H9 (cell line): Measurements from ENCODE around the gene CASP5. TPM values are rescaled to one million over a fixed set of nuclear protein-coding genes. Genes with fewer than 3 reads are reported as not detected.
"Not testable (repeated sequence)": the region's sequence is repeated elsewhere in the genome, so short reads cannot be mapped to it uniquely, and the experiment has no call there.

ENCODE experiments used
- DNase-seq: peaks from one replicate; pipeline ENCODE4 v3.0.0-alpha.2; 2017
- H2AFZ ChIP-seq: one replicate; pipeline ENCODE4 v1.6.1; 2013; ENCODE audit warnings: mild to moderate bottlenecking, low read length, control low read depth, moderate library complexity
- H2AK5ac ChIP-seq: 2 replicates; pipeline ENCODE4 v1.6.1; 2013; ENCODE audit warnings: low read length, control low read depth, mixed read lengths; ENCODE audit not compliant: insufficient read length
- H2BK120ac ChIP-seq: one replicate; pipeline ENCODE4 v1.6.1; 2013; ENCODE audit warnings: low read depth, mild to moderate bottlenecking, low read length, control low read depth, inconsistent platforms; ENCODE audit not compliant: poor library complexity, severe bottlenecking
- H2BK12ac ChIP-seq: 2 replicates; pipeline ENCODE4 v1.6.1; 2013; ENCODE audit warnings: low read length, control low read depth, mixed read lengths, low read depth; ENCODE audit not compliant: insufficient read length
- H2BK15ac ChIP-seq: 2 replicates; pipeline ENCODE4 v1.6.1; 2013; ENCODE audit warnings: low read depth, low read length, control low read depth
- H2BK20ac ChIP-seq: one replicate; pipeline ENCODE4 v1.6.1; 2013; ENCODE audit warnings: low read depth, mild to moderate bottlenecking, low read length, control low read depth, inconsistent platforms; ENCODE audit not compliant: poor library complexity, severe bottlenecking
- H2BK5ac ChIP-seq: 2 replicates; pipeline ENCODE4 v1.6.1; 2013; ENCODE audit warnings: low read length, control low read depth, mixed read lengths; ENCODE audit not compliant: insufficient read length
- H3K14ac ChIP-seq: 2 replicates; pipeline ENCODE4 v1.6.1; 2013; ENCODE audit warnings: low read length, control low read depth; ENCODE audit not compliant: insufficient read depth
- H3K18ac ChIP-seq: 2 replicates; pipeline ENCODE4 v1.6.1; 2013; ENCODE audit warnings: low read depth, mild to moderate bottlenecking, mixed read lengths, low read length, control low read depth; ENCODE audit not compliant: insufficient read length
- H3K23ac ChIP-seq: 2 replicates; pipeline ENCODE4 v1.6.1; 2013; ENCODE audit warnings: low read length, control low read depth, mixed read lengths, low read depth; ENCODE audit not compliant: insufficient read length
- H3K23me2 ChIP-seq: 2 replicates; pipeline ENCODE4 v1.6.1; 2013; ENCODE audit warnings: low read depth, mild to moderate bottlenecking, mixed read lengths, low read length, control low read depth; ENCODE audit not compliant: insufficient read length, poor library complexity, severe bottlenecking
- H3K27ac ChIP-seq: 2 replicates; pipeline ENCODE4 v1.5.1; 2013; ENCODE audit warnings: low read length, control low read depth, mixed read lengths, low read depth; ENCODE audit not compliant: insufficient read length
- H3K27me3 ChIP-seq: 2 replicates; pipeline ENCODE4 v1.6.1; 2013; ENCODE audit warnings: low read length, control low read depth, inconsistent platforms; ENCODE audit not compliant: insufficient read depth
- H3K4ac ChIP-seq: 2 replicates; pipeline ENCODE4 v1.6.1; 2013; ENCODE audit warnings: low read depth, mild to moderate bottlenecking, control low read depth, inconsistent platforms, low read length, moderate library complexity
- H3K4me1 ChIP-seq: 2 replicates; pipeline ENCODE4 v1.6.1; 2013; ENCODE audit warnings: low read length, control low read depth, inconsistent platforms; ENCODE audit not compliant: insufficient read depth
- H3K4me2 ChIP-seq: 2 replicates; pipeline ENCODE4 v1.6.1; 2013; ENCODE audit warnings: low read length, control low read depth, mixed read lengths; ENCODE audit not compliant: insufficient read length, insufficient read depth
- H3K56ac ChIP-seq: 2 replicates; pipeline ENCODE4 v1.6.1; 2013; ENCODE audit warnings: low read depth, mild to moderate bottlenecking, mixed read lengths, low read length, control low read depth; ENCODE audit not compliant: insufficient read length
- H3K79me1 ChIP-seq: 2 replicates; pipeline ENCODE4 v1.6.1; 2013; ENCODE audit warnings: low read depth, mild to moderate bottlenecking, moderate library complexity, low read length, control low read depth, inconsistent platforms; ENCODE audit not compliant: insufficient read depth, poor library complexity, severe bottlenecking
- H3K79me2 ChIP-seq: 2 replicates; pipeline ENCODE4 v1.6.1; 2013; ENCODE audit warnings: low read length, control low read depth, inconsistent platforms; ENCODE audit not compliant: insufficient read depth
- H3K9ac ChIP-seq: 2 replicates; pipeline ENCODE4 v1.6.1; 2013; ENCODE audit warnings: low read length, control low read depth, mixed read lengths; ENCODE audit not compliant: insufficient read length; ENCODE audit errors: extremely low read depth
- H3K9me3 ChIP-seq: one replicate; pipeline ENCODE4 v1.6.1; 2013; ENCODE audit warnings: low read depth, low read length, inconsistent platforms; ENCODE audit not compliant: control insufficient read depth
- H3T11ph ChIP-seq: one replicate; pipeline ENCODE4 v1.6.1; 2013; ENCODE audit warnings: mild to moderate bottlenecking, low read length, control low read depth, inconsistent platforms
- H4K20me1 ChIP-seq: one replicate; pipeline ENCODE4 v1.6.1; 2013; ENCODE audit not compliant: control insufficient read depth, insufficient read length, insufficient read depth
- H4K5ac ChIP-seq: 2 replicates; pipeline ENCODE4 v1.6.1; 2013; ENCODE audit warnings: low read depth, mild to moderate bottlenecking, mixed read lengths, low read length, control low read depth; ENCODE audit not compliant: insufficient read length
- H4K8ac ChIP-seq: replicated peaks from 2 replicates; pipeline ENCODE4 v1.6.1; 2013; ENCODE audit warnings: low read length, control low read depth, mixed read lengths, low read depth; ENCODE audit not compliant: insufficient read length
- H4K91ac ChIP-seq: 2 replicates; pipeline ENCODE4 v1.6.1; 2013; ENCODE audit warnings: low read depth, mild to moderate bottlenecking, moderate library complexity, mixed read lengths, low read length, control low read depth; ENCODE audit not compliant: insufficient read length
- H3K27ac Mint-ChIP-seq, 3 experiments: 2 replicates in 2 of 3; 3 replicates in 1 of 3; pipeline ENCODE4 v1.8.0; 2020 to 2021; ENCODE audit warnings: mixed read lengths in 3 of 3, mild to moderate bottlenecking in 1 of 3, moderate library complexity in 1 of 3
- H3K27me3 Mint-ChIP-seq: 2 replicates; pipeline ENCODE4 v1.8.0; 2021; ENCODE audit warnings: low read depth, mild to moderate bottlenecking, moderate library complexity, mixed read lengths
- H3K36me3 Mint-ChIP-seq, 3 experiments: 2 replicates in 2 of 3; 3 replicates in 1 of 3; pipeline ENCODE4 v1.8.0; 2020 to 2021; ENCODE audit warnings: low read depth in 3 of 3, mixed read lengths in 3 of 3; ENCODE audit not compliant: insufficient read depth in 1 of 3
- H3K4me1 Mint-ChIP-seq, 2 experiments: 2 replicates each; pipeline ENCODE4 v1.8.0; 2020; ENCODE audit warnings: mixed read lengths in 2 of 2
- H3K4me3 Mint-ChIP-seq, 2 experiments: 2 replicates in 1 of 2; 3 replicates in 1 of 2; pipeline ENCODE4 v1.8.0; 2020 to 2021; ENCODE audit warnings: mild to moderate bottlenecking in 2 of 2, mixed read lengths in 2 of 2, moderate library complexity in 1 of 2
- H3K9me3 Mint-ChIP-seq, 2 experiments: 2 replicates in 1 of 2; 3 replicates in 1 of 2; pipeline ENCODE4 v1.8.0; 2020; ENCODE audit warnings: mild to moderate bottlenecking in 2 of 2, mixed read lengths in 2 of 2, moderate library complexity in 1 of 2
- CTCF ChIP-seq: fragments of 200-600 bp; sonication (generic); conservative IDR thresholded peaks from 3 replicates; pipeline ENCODE4 v1.8.0; 2021; ENCODE audit warnings: antibody characterized with exemption, mild to moderate bottlenecking
- WGBS: extraction: QIAGEN DNeasy Blood & Tissue Kit; methylation state at CpG from one replicate; pipeline ENCODE4 v1.1.7; 2013; ENCODE audit warnings: missing lambda C conversion rate, low lambda C conversion rate, mixed read lengths; ENCODE audit not compliant: insufficient read length; ENCODE audit errors: extremely low coverage; 5-methylcytosine and 5-hydroxymethylcytosine counted together
- total RNA-seq: library from RNA; stranded (reverse); gene quantifications from 2 replicates; pipeline ENCODE4 v1.2.1, GENCODE V29; 2021

The CASP5 gene
- total RNA-seq, 1 experiment from 2014 or later = not detected

- H4K91ac ChIP-seq = no peak within 1 kb of the TSS
- H3K9ac ChIP-seq = no peak within 1 kb of the TSS
- no peaks in the 10 kb centered on the region for H3K23me2 ChIP-seq
- H2BK12ac ChIP-seq = no peak within 1 kb of the TSS
- WGBS = no CpG with 5 or more reads among the region's 3 CpGs
- no peak within 1 kb of the TSS for H3K4ac ChIP-seq
- no peaks in the 10 kb centered on the region for H4K20me1 ChIP-seq
- no peak within 1 kb of the TSS for H2BK20ac ChIP-seq
- no peak within 1 kb of the TSS for H2BK120ac ChIP-seq
- H3K23ac ChIP-seq = no peak within 1 kb of the TSS
- H3K14ac ChIP-seq = no peak within 1 kb of the TSS
- no peak within 1 kb of the TSS for H2BK15ac ChIP-seq
- no peak within 1 kb of the TSS for H3T11ph ChIP-seq
- no peak for TF ChIP-seq CTCF
- no peaks in the 10 kb centered on the region for H3K79me1 ChIP-seq
- no peak within 1 kb of the TSS for H2AK5ac ChIP-seq
- H3K18ac ChIP-seq = no peak within 1 kb of the TSS
- H3K27me3 ChIP-seq = no peaks in the 10 kb centered on the region
- Mint-ChIP-seq H3K36me3 (peaks cover 2 to 9% (median 5%) of the 10 kb centered on the region in 3 experiments; a peak in 4 of 7 replicates), H3K9me3 (no peaks in the 10 kb centered on the region; a peak in 2 of 5 replicates), H3K4me1 (no peaks in the 10 kb centered on the region), H3K27me3 (no peaks in the 10 kb centered on the region), H3K4me3 (no peak within 1 kb of the TSS), H3K27ac (peak within 1 kb of the TSS in 1 of 3 experiments; percentile 64; a peak in 1 of 7 replicates)
- H3K56ac ChIP-seq = no peak within 1 kb of the TSS
- H2BK5ac ChIP-seq = no peak within 1 kb of the TSS
- DNase-seq = no peak
- H2AFZ ChIP-seq = no peak within 1 kb of the TSS
- no peak within 1 kb of the TSS for H3K4me2 ChIP-seq
- no peak within 1 kb of the TSS for H3K27ac ChIP-seq
- no peaks in the 10 kb centered on the region for H3K79me2 ChIP-seq
- no peak within 1 kb of the TSS for H4K5ac ChIP-seq
- no peaks in the 10 kb centered on the region for H3K9me3 ChIP-seq
- no peaks in the 10 kb centered on the region for H3K4me1 ChIP-seq
- no peak within 1 kb of the TSS for H4K8ac ChIP-seq
These were observed 12.0 kb upstream of the CASP5 start, which contains the start of gene CASP1 for GRCh38 chr11:105034813-105035620. Gene CASP1 (minus strand): TSS chr11:105035144. CDS start chr11:105035113, 31 bp downstream.

- not testable (repeated sequence) for H3K27ac Mint-ChIP-seq, H3K4me1 Mint-ChIP-seq, H3K79me2 ChIP-seq, H3K4me1 ChIP-seq, H3K9me3 ChIP-seq, H4K8ac ChIP-seq, H3T11ph ChIP-seq, H3K9me3 Mint-ChIP-seq, H2BK5ac ChIP-seq, H2BK120ac ChIP-seq, DNase-seq, H3K79me1 ChIP-seq, H4K5ac ChIP-seq, H3K27ac ChIP-seq, H3K4me3 Mint-ChIP-seq, H3K36me3 Mint-ChIP-seq, H4K20me1 ChIP-seq, H4K91ac ChIP-seq, H3K14ac ChIP-seq, H2AFZ ChIP-seq, H3K56ac ChIP-seq, H2BK15ac ChIP-seq, H3K4me2 ChIP-seq, H3K23ac ChIP-seq, H3K4ac ChIP-seq, H2BK20ac ChIP-seq, H3K9ac ChIP-seq, H3K23me2 ChIP-seq, H3K27me3 ChIP-seq, H2BK12ac ChIP-seq, H2AK5ac ChIP-seq, H3K27me3 Mint-ChIP-seq, H3K18ac ChIP-seq
- WGBS = no CpG with 5 or more reads among the region's 2 CpGs
These were observed 11.4 kb upstream of the CASP5 start for GRCh38 chr11:105034388-105034787.
